GM23338 (cell line): ENCODE measurements around the gene COMMD4.

ENCODE experiments used
- CREB1 ChIP-seq: fragments of 250-450 bp; sonication (Bioruptor Pico); IDR thresholded peaks from 2 replicates; pipeline ENCODE4 v1.5.0; 2020; ENCODE audit warnings: low read depth, mild to moderate bottlenecking, moderate library complexity
- CTCF ChIP-seq, 2 experiments: fragments of 200-600 bp in 1 of 2; sonication (generic) in 1 of 2; conservative IDR thresholded peaks; 2 replicates each; pipeline versions ENCODE4 v1.5.1 to v1.6.1; 2016 to 2017; ENCODE audit warnings: antibody characterized with exemption in 2 of 2, low read depth in 2 of 2, mild to moderate bottlenecking in 2 of 2, moderate library complexity in 1 of 2
- EZH2phosphoT487 ChIP-seq: fragments of 200-600 bp; sonication (generic); IDR thresholded peaks from one replicate; pipeline ENCODE4 v1.8.1; 2018; ENCODE audit warnings: antibody characterized with exemption; ENCODE audit not compliant: unreplicated experiment
- POLR2AphosphoS5 ChIP-seq: IDR thresholded peaks from 2 replicates; pipeline ENCODE4 v1.6.1; 2016; ENCODE audit warnings: antibody characterized with exemption, low read depth
- REST ChIP-seq: IDR thresholded peaks from one replicate; pipeline ENCODE4 v1.6.1; 2018; ENCODE audit warnings: antibody characterized with exemption; ENCODE audit not compliant: unreplicated experiment
- TF ChIP-seq, protein P1 (sequence below): IDR thresholded peaks from 2 replicates; pipeline ENCODE4 v1.6.1; 2016; ENCODE audit warnings: antibody characterized with exemption

DNA sequence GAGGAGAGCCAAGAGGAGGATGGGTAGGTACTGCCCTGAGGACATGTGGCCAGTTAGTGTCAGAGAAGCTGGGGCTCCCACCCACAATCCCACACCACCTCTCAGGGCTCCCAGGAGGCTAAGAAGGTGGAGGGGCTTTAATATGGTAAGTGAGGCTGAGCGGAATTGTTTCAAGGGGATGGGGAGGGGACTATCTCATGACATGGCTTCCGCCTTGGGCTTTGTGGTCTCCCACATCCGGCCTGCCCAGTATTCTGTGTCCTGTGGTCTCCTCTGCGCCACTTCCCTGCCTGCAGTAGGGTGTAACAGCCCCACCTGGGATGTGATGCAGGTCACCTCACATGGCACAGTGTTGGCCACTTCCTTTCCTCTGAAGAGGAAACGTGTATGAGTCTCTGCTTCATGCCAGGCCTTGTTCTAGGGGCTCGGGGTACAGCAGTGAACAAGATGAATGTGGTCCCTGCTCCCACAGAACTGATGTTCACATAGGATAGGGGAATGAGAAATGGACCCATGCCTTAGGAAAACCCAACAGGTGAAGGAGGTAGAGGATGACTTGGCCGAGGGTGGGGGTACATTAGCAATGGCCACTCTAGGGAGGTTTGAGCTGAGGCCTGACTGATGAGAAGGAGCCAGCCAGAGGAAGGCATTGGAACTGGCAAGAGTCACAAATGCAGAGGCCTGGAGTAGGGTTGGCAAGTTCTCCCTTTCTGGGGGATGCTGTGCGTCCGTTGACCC, 14.2 kb downstream of the COMMD4 start:
- no peak for TF ChIP-seq CTCF (conservative IDR thresholded peaks at IDR 0.05; ENCODE audit: low read depth in 2 of 2)
- TF ChIP-seq, protein P1, sequence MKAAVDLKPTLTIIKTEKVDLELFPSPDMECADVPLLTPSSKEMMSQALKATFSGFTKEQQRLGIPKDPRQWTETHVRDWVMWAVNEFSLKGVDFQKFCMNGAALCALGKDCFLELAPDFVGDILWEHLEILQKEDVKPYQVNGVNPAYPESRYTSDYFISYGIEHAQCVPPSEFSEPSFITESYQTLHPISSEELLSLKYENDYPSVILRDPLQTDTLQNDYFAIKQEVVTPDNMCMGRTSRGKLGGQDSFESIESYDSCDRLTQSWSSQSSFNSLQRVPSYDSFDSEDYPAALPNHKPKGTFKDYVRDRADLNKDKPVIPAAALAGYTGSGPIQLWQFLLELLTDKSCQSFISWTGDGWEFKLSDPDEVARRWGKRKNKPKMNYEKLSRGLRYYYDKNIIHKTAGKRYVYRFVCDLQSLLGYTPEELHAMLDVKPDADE: no peak
- no peak for TF ChIP-seq EZH2phosphoT487
- TF ChIP-seq POLR2AphosphoS5: no peak
- no peak for TF ChIP-seq REST
- TF ChIP-seq CREB1 (CRISPR knock-in tag): no peak
